ENCODE measurements around the gene PCDHB5.
"Not testable (repeated sequence)": the region's sequence is repeated elsewhere in the genome, so short reads cannot be mapped to it uniquely, and the experiment has no call there.

GRCh38 chr5:141174291-141175104 lies 39.5 kb downstream of the PCDHB5 start:
- TF ChIP-seq CTCF, POLR2A (IDR thresholded peaks at IDR 0.05): not testable (repeated sequence)

All from lower leg skin (tissue), 3 donors.